PFSK-1 (cell line): ENCODE measurements around the gene LOXL3.

Source experiments
- POLR2AphosphoS5 ChIP-seq: IDR thresholded peaks from 2 replicates; pipeline ENCODE4 v1.6.1; 2012; ENCODE audit warnings: low read depth, mild to moderate bottlenecking, control low read depth, low read length, moderate library complexity
- SIN3A ChIP-seq: IDR thresholded peaks from 2 replicates; pipeline ENCODE4 v1.6.1; 2012; ENCODE audit warnings: mild to moderate bottlenecking, low read length, moderate library complexity, borderline replicate concordance; ENCODE audit not compliant: insufficient read depth
- TAF1 ChIP-seq: IDR thresholded peaks from 2 replicates; pipeline ENCODE4 v1.6.1; 2012; ENCODE audit warnings: low read length, control low read depth, borderline replicate concordance; ENCODE audit not compliant: insufficient read depth
- TF ChIP-seq, protein P1 (sequence below), 2 experiments: IDR thresholded peaks; 2 replicates each; pipeline versions ENCODE4 v1.6.1 to v1.8.0; 2011 to 2012; ENCODE audit warnings: low read depth in 2 of 2, low read length in 2 of 2, control low read depth in 1 of 2, inconsistent platforms in 1 of 2, mild to moderate bottlenecking in 1 of 2, moderate library complexity in 1 of 2; ENCODE audit not compliant: insufficient read depth in 1 of 2

DNA sequence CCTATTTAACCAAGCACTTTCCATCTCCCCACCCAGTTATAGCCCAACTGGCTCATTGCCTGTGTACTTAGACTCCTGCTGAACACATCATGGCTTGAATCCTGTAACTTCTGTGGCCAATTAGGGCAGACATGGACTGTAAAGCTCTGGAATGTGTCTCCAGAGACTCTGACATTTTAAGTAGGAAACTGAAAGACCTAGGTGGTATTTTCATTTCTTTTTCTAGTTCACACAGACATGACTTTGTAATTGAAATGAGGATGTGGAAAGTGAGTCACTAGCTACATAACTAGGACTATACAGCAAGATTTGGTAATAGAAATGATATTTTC is 13.0 kb upstream of the LOXL3 start:
- TF ChIP-seq POLR2AphosphoS5 = no peak
- TF ChIP-seq SIN3A = no peak
- TF ChIP-seq, protein P1, sequence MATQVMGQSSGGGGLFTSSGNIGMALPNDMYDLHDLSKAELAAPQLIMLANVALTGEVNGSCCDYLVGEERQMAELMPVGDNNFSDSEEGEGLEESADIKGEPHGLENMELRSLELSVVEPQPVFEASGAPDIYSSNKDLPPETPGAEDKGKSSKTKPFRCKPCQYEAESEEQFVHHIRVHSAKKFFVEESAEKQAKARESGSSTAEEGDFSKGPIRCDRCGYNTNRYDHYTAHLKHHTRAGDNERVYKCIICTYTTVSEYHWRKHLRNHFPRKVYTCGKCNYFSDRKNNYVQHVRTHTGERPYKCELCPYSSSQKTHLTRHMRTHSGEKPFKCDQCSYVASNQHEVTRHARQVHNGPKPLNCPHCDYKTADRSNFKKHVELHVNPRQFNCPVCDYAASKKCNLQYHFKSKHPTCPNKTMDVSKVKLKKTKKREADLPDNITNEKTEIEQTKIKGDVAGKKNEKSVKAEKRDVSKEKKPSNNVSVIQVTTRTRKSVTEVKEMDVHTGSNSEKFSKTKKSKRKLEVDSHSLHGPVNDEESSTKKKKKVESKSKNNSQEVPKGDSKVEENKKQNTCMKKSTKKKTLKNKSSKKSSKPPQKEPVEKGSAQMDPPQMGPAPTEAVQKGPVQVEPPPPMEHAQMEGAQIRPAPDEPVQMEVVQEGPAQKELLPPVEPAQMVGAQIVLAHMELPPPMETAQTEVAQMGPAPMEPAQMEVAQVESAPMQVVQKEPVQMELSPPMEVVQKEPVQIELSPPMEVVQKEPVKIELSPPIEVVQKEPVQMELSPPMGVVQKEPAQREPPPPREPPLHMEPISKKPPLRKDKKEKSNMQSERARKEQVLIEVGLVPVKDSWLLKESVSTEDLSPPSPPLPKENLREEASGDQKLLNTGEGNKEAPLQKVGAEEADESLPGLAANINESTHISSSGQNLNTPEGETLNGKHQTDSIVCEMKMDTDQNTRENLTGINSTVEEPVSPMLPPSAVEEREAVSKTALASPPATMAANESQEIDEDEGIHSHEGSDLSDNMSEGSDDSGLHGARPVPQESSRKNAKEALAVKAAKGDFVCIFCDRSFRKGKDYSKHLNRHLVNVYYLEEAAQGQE (IDR thresholded peaks at IDR 0.05; ENCODE audit: insufficient read depth in 1 of 2, low read depth in 2 of 2, low read length in 2 of 2) = no peak
- TF ChIP-seq TAF1 = no peak
